H9 (cell line): ENCODE measurements around the gene PELI2. TPM values are rescaled to one million over a fixed set of nuclear protein-coding genes. Genes with fewer than 3 reads are reported as not detected.

Experiments
- DNase-seq: peaks from one replicate; pipeline ENCODE4 v3.0.0-alpha.2; 2017
- H2AFZ ChIP-seq: one replicate; pipeline ENCODE4 v1.6.1; 2013; ENCODE audit warnings: mild to moderate bottlenecking, low read length, control low read depth, moderate library complexity
- H2AK5ac ChIP-seq: 2 replicates; pipeline ENCODE4 v1.6.1; 2013; ENCODE audit warnings: low read length, control low read depth, mixed read lengths; ENCODE audit not compliant: insufficient read length
- H2BK120ac ChIP-seq: one replicate; pipeline ENCODE4 v1.6.1; 2013; ENCODE audit warnings: low read depth, mild to moderate bottlenecking, low read length, control low read depth, inconsistent platforms; ENCODE audit not compliant: poor library complexity, severe bottlenecking
- H2BK12ac ChIP-seq: 2 replicates; pipeline ENCODE4 v1.6.1; 2013; ENCODE audit warnings: low read length, control low read depth, mixed read lengths, low read depth; ENCODE audit not compliant: insufficient read length
- H2BK15ac ChIP-seq: 2 replicates; pipeline ENCODE4 v1.6.1; 2013; ENCODE audit warnings: low read depth, low read length, control low read depth
- H2BK20ac ChIP-seq: one replicate; pipeline ENCODE4 v1.6.1; 2013; ENCODE audit warnings: low read depth, mild to moderate bottlenecking, low read length, control low read depth, inconsistent platforms; ENCODE audit not compliant: poor library complexity, severe bottlenecking
- H2BK5ac ChIP-seq: 2 replicates; pipeline ENCODE4 v1.6.1; 2013; ENCODE audit warnings: low read length, control low read depth, mixed read lengths; ENCODE audit not compliant: insufficient read length
- H3K14ac ChIP-seq: 2 replicates; pipeline ENCODE4 v1.6.1; 2013; ENCODE audit warnings: low read length, control low read depth; ENCODE audit not compliant: insufficient read depth
- H3K18ac ChIP-seq: 2 replicates; pipeline ENCODE4 v1.6.1; 2013; ENCODE audit warnings: low read depth, mild to moderate bottlenecking, mixed read lengths, low read length, control low read depth; ENCODE audit not compliant: insufficient read length
- H3K23ac ChIP-seq: 2 replicates; pipeline ENCODE4 v1.6.1; 2013; ENCODE audit warnings: low read length, control low read depth, mixed read lengths, low read depth; ENCODE audit not compliant: insufficient read length
- H3K23me2 ChIP-seq: 2 replicates; pipeline ENCODE4 v1.6.1; 2013; ENCODE audit warnings: low read depth, mild to moderate bottlenecking, mixed read lengths, low read length, control low read depth; ENCODE audit not compliant: insufficient read length, poor library complexity, severe bottlenecking
- H3K27ac ChIP-seq: 2 replicates; pipeline ENCODE4 v1.5.1; 2013; ENCODE audit warnings: low read length, control low read depth, mixed read lengths, low read depth; ENCODE audit not compliant: insufficient read length
- H3K27me3 ChIP-seq: 2 replicates; pipeline ENCODE4 v1.6.1; 2013; ENCODE audit warnings: low read length, control low read depth, inconsistent platforms; ENCODE audit not compliant: insufficient read depth
- H3K4ac ChIP-seq: 2 replicates; pipeline ENCODE4 v1.6.1; 2013; ENCODE audit warnings: low read depth, mild to moderate bottlenecking, control low read depth, inconsistent platforms, low read length, moderate library complexity
- H3K4me1 ChIP-seq: 2 replicates; pipeline ENCODE4 v1.6.1; 2013; ENCODE audit warnings: low read length, control low read depth, inconsistent platforms; ENCODE audit not compliant: insufficient read depth
- H3K4me2 ChIP-seq: 2 replicates; pipeline ENCODE4 v1.6.1; 2013; ENCODE audit warnings: low read length, control low read depth, mixed read lengths; ENCODE audit not compliant: insufficient read length, insufficient read depth
- H3K56ac ChIP-seq: 2 replicates; pipeline ENCODE4 v1.6.1; 2013; ENCODE audit warnings: low read depth, mild to moderate bottlenecking, mixed read lengths, low read length, control low read depth; ENCODE audit not compliant: insufficient read length
- H3K79me1 ChIP-seq: 2 replicates; pipeline ENCODE4 v1.6.1; 2013; ENCODE audit warnings: low read depth, mild to moderate bottlenecking, moderate library complexity, low read length, control low read depth, inconsistent platforms; ENCODE audit not compliant: insufficient read depth, poor library complexity, severe bottlenecking
- H3K79me2 ChIP-seq: 2 replicates; pipeline ENCODE4 v1.6.1; 2013; ENCODE audit warnings: low read length, control low read depth, inconsistent platforms; ENCODE audit not compliant: insufficient read depth
- H3K9ac ChIP-seq: 2 replicates; pipeline ENCODE4 v1.6.1; 2013; ENCODE audit warnings: low read length, control low read depth, mixed read lengths; ENCODE audit not compliant: insufficient read length; ENCODE audit errors: extremely low read depth
- H3K9me3 ChIP-seq: one replicate; pipeline ENCODE4 v1.6.1; 2013; ENCODE audit warnings: low read depth, low read length, inconsistent platforms; ENCODE audit not compliant: control insufficient read depth
- H3T11ph ChIP-seq: one replicate; pipeline ENCODE4 v1.6.1; 2013; ENCODE audit warnings: mild to moderate bottlenecking, low read length, control low read depth, inconsistent platforms
- H4K20me1 ChIP-seq: one replicate; pipeline ENCODE4 v1.6.1; 2013; ENCODE audit not compliant: control insufficient read depth, insufficient read length, insufficient read depth
- H4K5ac ChIP-seq: 2 replicates; pipeline ENCODE4 v1.6.1; 2013; ENCODE audit warnings: low read depth, mild to moderate bottlenecking, mixed read lengths, low read length, control low read depth; ENCODE audit not compliant: insufficient read length
- H4K8ac ChIP-seq: replicated peaks from 2 replicates; pipeline ENCODE4 v1.6.1; 2013; ENCODE audit warnings: low read length, control low read depth, mixed read lengths, low read depth; ENCODE audit not compliant: insufficient read length
- H4K91ac ChIP-seq: 2 replicates; pipeline ENCODE4 v1.6.1; 2013; ENCODE audit warnings: low read depth, mild to moderate bottlenecking, moderate library complexity, mixed read lengths, low read length, control low read depth; ENCODE audit not compliant: insufficient read length
- H3K27ac Mint-ChIP-seq, 3 experiments: 2 replicates in 2 of 3; 3 replicates in 1 of 3; pipeline ENCODE4 v1.8.0; 2020 to 2021; ENCODE audit warnings: mixed read lengths in 3 of 3, mild to moderate bottlenecking in 1 of 3, moderate library complexity in 1 of 3
- H3K27me3 Mint-ChIP-seq: 2 replicates; pipeline ENCODE4 v1.8.0; 2021; ENCODE audit warnings: low read depth, mild to moderate bottlenecking, moderate library complexity, mixed read lengths
- H3K36me3 Mint-ChIP-seq, 3 experiments: 2 replicates in 2 of 3; 3 replicates in 1 of 3; pipeline ENCODE4 v1.8.0; 2020 to 2021; ENCODE audit warnings: low read depth in 3 of 3, mixed read lengths in 3 of 3; ENCODE audit not compliant: insufficient read depth in 1 of 3
- H3K4me1 Mint-ChIP-seq, 2 experiments: 2 replicates each; pipeline ENCODE4 v1.8.0; 2020; ENCODE audit warnings: mixed read lengths in 2 of 2
- H3K4me3 Mint-ChIP-seq, 2 experiments: 2 replicates in 1 of 2; 3 replicates in 1 of 2; pipeline ENCODE4 v1.8.0; 2020 to 2021; ENCODE audit warnings: mild to moderate bottlenecking in 2 of 2, mixed read lengths in 2 of 2, moderate library complexity in 1 of 2
- H3K9me3 Mint-ChIP-seq, 2 experiments: 2 replicates in 1 of 2; 3 replicates in 1 of 2; pipeline ENCODE4 v1.8.0; 2020; ENCODE audit warnings: mild to moderate bottlenecking in 2 of 2, mixed read lengths in 2 of 2, moderate library complexity in 1 of 2
- WGBS: extraction: QIAGEN DNeasy Blood & Tissue Kit; methylation state at CpG from one replicate; pipeline ENCODE4 v1.1.7; 2013; ENCODE audit warnings: missing lambda C conversion rate, low lambda C conversion rate, mixed read lengths; ENCODE audit not compliant: insufficient read length; ENCODE audit errors: extremely low coverage; 5-methylcytosine and 5-hydroxymethylcytosine counted together
- total RNA-seq: library from RNA; stranded (reverse); gene quantifications from 2 replicates; pipeline ENCODE4 v1.2.1, GENCODE V29; 2021
- TF ChIP-seq, protein P1 (sequence below): fragments of 200-600 bp; sonication (generic); conservative IDR thresholded peaks from 3 replicates; pipeline ENCODE4 v1.8.0; 2021; ENCODE audit warnings: antibody characterized with exemption, mild to moderate bottlenecking

PELI2 gene
- total RNA-seq, 1 experiment from 2014 or later = 18.0 TPM

- Histone ChIP-seq H3K79me2 (no peaks in the 10 kb centered on the region; the same call in 1 of the 2 replicates), H2AFZ (no peak overlapping the region), H4K20me1 (no peaks in the 10 kb centered on the region), H3K23ac (no peak overlapping the region), H2BK12ac (no peak overlapping the region), H4K5ac (no peak overlapping the region), H3K27ac (no peak overlapping the region), H3K4me2 (no peak overlapping the region), H3K4ac (no peak overlapping the region), H3K14ac (no peak overlapping the region), H2BK15ac (no peak overlapping the region), H2BK20ac (no peak overlapping the region), H3K23me2 (no peaks in the 10 kb centered on the region), H3K9ac (no peak overlapping the region), H3K79me1 (no peaks in the 10 kb centered on the region), H3K56ac (no peak overlapping the region), H3T11ph (no peak overlapping the region), H4K91ac (no peak overlapping the region), H3K27me3 (no peaks in the 10 kb centered on the region), H4K8ac (no peak overlapping the region), H2BK120ac (no peak overlapping the region), H3K4me1 (no peaks in the 10 kb centered on the region), H3K18ac (no peak overlapping the region), H3K9me3 (no peaks in the 10 kb centered on the region), H2BK5ac (no peak overlapping the region), H2AK5ac (no peak overlapping the region)
- TF ChIP-seq, protein P1, sequence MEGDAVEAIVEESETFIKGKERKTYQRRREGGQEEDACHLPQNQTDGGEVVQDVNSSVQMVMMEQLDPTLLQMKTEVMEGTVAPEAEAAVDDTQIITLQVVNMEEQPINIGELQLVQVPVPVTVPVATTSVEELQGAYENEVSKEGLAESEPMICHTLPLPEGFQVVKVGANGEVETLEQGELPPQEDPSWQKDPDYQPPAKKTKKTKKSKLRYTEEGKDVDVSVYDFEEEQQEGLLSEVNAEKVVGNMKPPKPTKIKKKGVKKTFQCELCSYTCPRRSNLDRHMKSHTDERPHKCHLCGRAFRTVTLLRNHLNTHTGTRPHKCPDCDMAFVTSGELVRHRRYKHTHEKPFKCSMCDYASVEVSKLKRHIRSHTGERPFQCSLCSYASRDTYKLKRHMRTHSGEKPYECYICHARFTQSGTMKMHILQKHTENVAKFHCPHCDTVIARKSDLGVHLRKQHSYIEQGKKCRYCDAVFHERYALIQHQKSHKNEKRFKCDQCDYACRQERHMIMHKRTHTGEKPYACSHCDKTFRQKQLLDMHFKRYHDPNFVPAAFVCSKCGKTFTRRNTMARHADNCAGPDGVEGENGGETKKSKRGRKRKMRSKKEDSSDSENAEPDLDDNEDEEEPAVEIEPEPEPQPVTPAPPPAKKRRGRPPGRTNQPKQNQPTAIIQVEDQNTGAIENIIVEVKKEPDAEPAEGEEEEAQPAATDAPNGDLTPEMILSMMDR = no peak
- H3K27me3 Mint-ChIP-seq = no peaks in the 10 kb centered on the region
- H3K4me3 Mint-ChIP-seq = no peak overlapping the region
- no CpG with 5 or more reads among the region's 7 CpGs for WGBS
- H3K9me3 Mint-ChIP-seq = no peaks in the 10 kb centered on the region
- H3K27ac Mint-ChIP-seq = no peak overlapping the region
- no peaks in the 10 kb centered on the region; a peak in 1 of 7 replicates for H3K36me3 Mint-ChIP-seq
- DNase-seq = no peak
- H3K4me1 Mint-ChIP-seq = peaks cover 2 to 4% of the 10 kb centered on the region in 2 experiments; a peak in 3 of 4 replicates
These were observed 101.6 kb downstream of the PELI2 start for GRCh38 chr14:56219666-56220413.
